Measurements from ENCODE around the gene SUCLG2.

DNA sequence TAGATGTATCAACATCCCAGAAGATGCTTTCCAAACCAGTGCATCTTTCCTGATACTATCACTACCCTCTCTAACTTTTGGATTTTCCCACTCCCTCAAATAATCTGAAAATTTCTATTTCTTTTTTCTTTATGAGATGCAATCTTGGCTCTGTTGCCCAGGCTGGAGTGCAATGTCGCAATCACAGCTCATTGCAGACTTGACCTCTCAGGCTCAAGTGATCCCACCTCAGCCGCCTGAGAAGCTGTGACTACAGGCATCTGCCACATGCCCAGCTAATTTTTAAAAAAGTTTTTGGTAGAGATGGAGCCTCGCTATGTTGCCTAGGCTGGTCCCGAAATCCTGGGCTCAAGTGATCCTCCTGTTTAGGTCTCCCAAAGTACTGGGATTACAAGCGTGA lies 239.7 kb downstream of the SUCLG2 start:
- TF ChIP-seq, protein P1, sequence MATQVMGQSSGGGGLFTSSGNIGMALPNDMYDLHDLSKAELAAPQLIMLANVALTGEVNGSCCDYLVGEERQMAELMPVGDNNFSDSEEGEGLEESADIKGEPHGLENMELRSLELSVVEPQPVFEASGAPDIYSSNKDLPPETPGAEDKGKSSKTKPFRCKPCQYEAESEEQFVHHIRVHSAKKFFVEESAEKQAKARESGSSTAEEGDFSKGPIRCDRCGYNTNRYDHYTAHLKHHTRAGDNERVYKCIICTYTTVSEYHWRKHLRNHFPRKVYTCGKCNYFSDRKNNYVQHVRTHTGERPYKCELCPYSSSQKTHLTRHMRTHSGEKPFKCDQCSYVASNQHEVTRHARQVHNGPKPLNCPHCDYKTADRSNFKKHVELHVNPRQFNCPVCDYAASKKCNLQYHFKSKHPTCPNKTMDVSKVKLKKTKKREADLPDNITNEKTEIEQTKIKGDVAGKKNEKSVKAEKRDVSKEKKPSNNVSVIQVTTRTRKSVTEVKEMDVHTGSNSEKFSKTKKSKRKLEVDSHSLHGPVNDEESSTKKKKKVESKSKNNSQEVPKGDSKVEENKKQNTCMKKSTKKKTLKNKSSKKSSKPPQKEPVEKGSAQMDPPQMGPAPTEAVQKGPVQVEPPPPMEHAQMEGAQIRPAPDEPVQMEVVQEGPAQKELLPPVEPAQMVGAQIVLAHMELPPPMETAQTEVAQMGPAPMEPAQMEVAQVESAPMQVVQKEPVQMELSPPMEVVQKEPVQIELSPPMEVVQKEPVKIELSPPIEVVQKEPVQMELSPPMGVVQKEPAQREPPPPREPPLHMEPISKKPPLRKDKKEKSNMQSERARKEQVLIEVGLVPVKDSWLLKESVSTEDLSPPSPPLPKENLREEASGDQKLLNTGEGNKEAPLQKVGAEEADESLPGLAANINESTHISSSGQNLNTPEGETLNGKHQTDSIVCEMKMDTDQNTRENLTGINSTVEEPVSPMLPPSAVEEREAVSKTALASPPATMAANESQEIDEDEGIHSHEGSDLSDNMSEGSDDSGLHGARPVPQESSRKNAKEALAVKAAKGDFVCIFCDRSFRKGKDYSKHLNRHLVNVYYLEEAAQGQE (IDR thresholded peaks at IDR 0.05), result no peak
- TF ChIP-seq POLR2A (IDR thresholded peaks at IDR 0.05; ENCODE audit: low read length) (no peak), SMC3 (IDR thresholded peaks at IDR 0.05) (no peak), PHF8 (IDR thresholded peaks at IDR 0.05; ENCODE audit: borderline replicate concordance, low read depth) (no peak), CBX2 (IDR thresholded peaks at IDR 0.05; ENCODE audit: borderline replicate concordance, low read depth) (no peak), MYC (IDR thresholded peaks at IDR 0.05; ENCODE audit: borderline replicate concordance, low read length) (no peak), RCOR1 (IDR thresholded peaks at IDR 0.05; ENCODE audit: low read depth, low read length) (no peak), CHD2 (IDR thresholded peaks at IDR 0.05; ENCODE audit: low read length, partially characterized antibody) (no peak)
- TF ChIP-seq, protein P2, sequence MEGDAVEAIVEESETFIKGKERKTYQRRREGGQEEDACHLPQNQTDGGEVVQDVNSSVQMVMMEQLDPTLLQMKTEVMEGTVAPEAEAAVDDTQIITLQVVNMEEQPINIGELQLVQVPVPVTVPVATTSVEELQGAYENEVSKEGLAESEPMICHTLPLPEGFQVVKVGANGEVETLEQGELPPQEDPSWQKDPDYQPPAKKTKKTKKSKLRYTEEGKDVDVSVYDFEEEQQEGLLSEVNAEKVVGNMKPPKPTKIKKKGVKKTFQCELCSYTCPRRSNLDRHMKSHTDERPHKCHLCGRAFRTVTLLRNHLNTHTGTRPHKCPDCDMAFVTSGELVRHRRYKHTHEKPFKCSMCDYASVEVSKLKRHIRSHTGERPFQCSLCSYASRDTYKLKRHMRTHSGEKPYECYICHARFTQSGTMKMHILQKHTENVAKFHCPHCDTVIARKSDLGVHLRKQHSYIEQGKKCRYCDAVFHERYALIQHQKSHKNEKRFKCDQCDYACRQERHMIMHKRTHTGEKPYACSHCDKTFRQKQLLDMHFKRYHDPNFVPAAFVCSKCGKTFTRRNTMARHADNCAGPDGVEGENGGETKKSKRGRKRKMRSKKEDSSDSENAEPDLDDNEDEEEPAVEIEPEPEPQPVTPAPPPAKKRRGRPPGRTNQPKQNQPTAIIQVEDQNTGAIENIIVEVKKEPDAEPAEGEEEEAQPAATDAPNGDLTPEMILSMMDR (IDR thresholded peaks at IDR 0.05), result no peak
- TF ChIP-seq, protein P3, sequence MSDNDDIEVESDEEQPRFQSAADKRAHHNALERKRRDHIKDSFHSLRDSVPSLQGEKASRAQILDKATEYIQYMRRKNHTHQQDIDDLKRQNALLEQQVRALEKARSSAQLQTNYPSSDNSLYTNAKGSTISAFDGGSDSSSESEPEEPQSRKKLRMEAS (IDR thresholded peaks at IDR 0.05), result no peak
- TF ChIP-seq, protein P4, sequence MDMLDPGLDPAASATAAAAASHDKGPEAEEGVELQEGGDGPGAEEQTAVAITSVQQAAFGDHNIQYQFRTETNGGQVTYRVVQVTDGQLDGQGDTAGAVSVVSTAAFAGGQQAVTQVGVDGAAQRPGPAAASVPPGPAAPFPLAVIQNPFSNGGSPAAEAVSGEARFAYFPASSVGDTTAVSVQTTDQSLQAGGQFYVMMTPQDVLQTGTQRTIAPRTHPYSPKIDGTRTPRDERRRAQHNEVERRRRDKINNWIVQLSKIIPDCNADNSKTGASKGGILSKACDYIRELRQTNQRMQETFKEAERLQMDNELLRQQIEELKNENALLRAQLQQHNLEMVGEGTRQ (IDR thresholded peaks at IDR 0.05), result no peak
